Astrocyte (in vitro differentiated cells and primary cell): ENCODE data around the gene RGR. TPM values are rescaled to one million over a fixed set of nuclear protein-coding genes. Genes with fewer than 3 reads are reported as not detected.

Experiments
- DNase-seq: peaks from one replicate; pipeline ENCODE4 v3.0.0-alpha.2; 2010; ENCODE audit warnings: low read depth
- FAIRE-seq: peaks from 2 replicates; lab custom pipeline; 2011; peaks lifted over from hg19 to GRCh38; lab: Jason Lieb, UNC
- H2AFZ ChIP-seq: 2 replicates; pipeline ENCODE4 v1.6.0; 2012; ENCODE audit warnings: low read depth, low read length, inconsistent platforms
- H3K27ac ChIP-seq: 2 replicates; pipeline ENCODE4 v1.5.1; 2011; ENCODE audit warnings: low read depth, low read length, inconsistent platforms
- H3K27me3 ChIP-seq: 2 replicates; pipeline ENCODE4 v1.6.0; 2011; ENCODE audit warnings: low read length, inconsistent platforms; ENCODE audit not compliant: insufficient read depth
- H3K36me3 ChIP-seq: 2 replicates; pipeline ENCODE4 v1.5.1; 2011; ENCODE audit warnings: low read length, inconsistent platforms; ENCODE audit not compliant: insufficient read depth
- H3K4me1 ChIP-seq: 2 replicates; pipeline ENCODE4 v1.5.1; 2011; ENCODE audit warnings: low read length, inconsistent platforms; ENCODE audit not compliant: insufficient read depth
- H3K4me2 ChIP-seq: 2 replicates; pipeline ENCODE4 v1.6.0; 2012; ENCODE audit warnings: low read length, inconsistent platforms
- H3K4me3 ChIP-seq: 2 replicates; pipeline ENCODE4 v1.5.1; 2011; ENCODE audit warnings: low read depth, mild to moderate bottlenecking, low read length, inconsistent platforms; ENCODE audit not compliant: insufficient read depth
- H3K79me2 ChIP-seq: 2 replicates; pipeline ENCODE4 v1.6.0; 2012; ENCODE audit warnings: mild to moderate bottlenecking, low read length, inconsistent platforms; ENCODE audit not compliant: insufficient read depth
- H3K9ac ChIP-seq: 2 replicates; pipeline ENCODE4 v1.6.0; 2012; ENCODE audit warnings: mild to moderate bottlenecking, low read length, inconsistent platforms
- H3K9me3 ChIP-seq: 2 replicates; pipeline ENCODE4 v1.5.1; 2012; ENCODE audit warnings: low read depth, mild to moderate bottlenecking, low read length, inconsistent platforms; ENCODE audit not compliant: insufficient read depth
- H4K20me1 ChIP-seq: 2 replicates; pipeline ENCODE4 v1.6.0; 2012; ENCODE audit warnings: low read length, inconsistent platforms; ENCODE audit not compliant: insufficient read depth
- H3K27ac Mint-ChIP-seq: one replicate; pipeline ENCODE4 v1.8.0; 2021; ENCODE audit warnings: mild to moderate bottlenecking, mixed read lengths; ENCODE audit not compliant: unreplicated experiment
- H3K27me3 Mint-ChIP-seq: one replicate; pipeline ENCODE4 v1.8.0; 2021; ENCODE audit warnings: low read depth, mixed read lengths; ENCODE audit not compliant: unreplicated experiment
- H3K36me3 Mint-ChIP-seq: one replicate; pipeline ENCODE4 v1.8.0; 2021; ENCODE audit warnings: low read depth, mixed read lengths; ENCODE audit not compliant: unreplicated experiment
- H3K4me1 Mint-ChIP-seq: one replicate; pipeline ENCODE4 v1.8.0; 2021; ENCODE audit warnings: low read depth, mixed read lengths; ENCODE audit not compliant: unreplicated experiment
- H3K4me3 Mint-ChIP-seq: one replicate; pipeline ENCODE4 v1.8.0; 2021; ENCODE audit warnings: mild to moderate bottlenecking, moderate library complexity, mixed read lengths; ENCODE audit not compliant: unreplicated experiment
- H3K9me3 Mint-ChIP-seq: one replicate; pipeline ENCODE4 v1.8.0; 2021; ENCODE audit warnings: mild to moderate bottlenecking, mixed read lengths; ENCODE audit not compliant: unreplicated experiment
- EZH2 ChIP-seq: IDR thresholded peaks from 2 replicates; pipeline ENCODE4 v1.6.1; 2012; ENCODE audit warnings: mild to moderate bottlenecking, low read length, inconsistent platforms; ENCODE audit not compliant: insufficient read depth
- total RNA-seq: library from RNA; stranded (reverse); gene quantifications from 2 replicates; pipeline ENCODE4 v1.2.1, GENCODE V29; 2021
- TF ChIP-seq, protein P1 (sequence below): IDR thresholded peaks from 2 replicates; pipeline ENCODE4 v1.5.1; 2011; ENCODE audit warnings: low read depth, mild to moderate bottlenecking, inconsistent platforms, low read length, moderate library complexity; ENCODE audit not compliant: insufficient read depth

The RGR gene
- total RNA-seq, 1 donor from 2014 or later = not detected

DNA sequence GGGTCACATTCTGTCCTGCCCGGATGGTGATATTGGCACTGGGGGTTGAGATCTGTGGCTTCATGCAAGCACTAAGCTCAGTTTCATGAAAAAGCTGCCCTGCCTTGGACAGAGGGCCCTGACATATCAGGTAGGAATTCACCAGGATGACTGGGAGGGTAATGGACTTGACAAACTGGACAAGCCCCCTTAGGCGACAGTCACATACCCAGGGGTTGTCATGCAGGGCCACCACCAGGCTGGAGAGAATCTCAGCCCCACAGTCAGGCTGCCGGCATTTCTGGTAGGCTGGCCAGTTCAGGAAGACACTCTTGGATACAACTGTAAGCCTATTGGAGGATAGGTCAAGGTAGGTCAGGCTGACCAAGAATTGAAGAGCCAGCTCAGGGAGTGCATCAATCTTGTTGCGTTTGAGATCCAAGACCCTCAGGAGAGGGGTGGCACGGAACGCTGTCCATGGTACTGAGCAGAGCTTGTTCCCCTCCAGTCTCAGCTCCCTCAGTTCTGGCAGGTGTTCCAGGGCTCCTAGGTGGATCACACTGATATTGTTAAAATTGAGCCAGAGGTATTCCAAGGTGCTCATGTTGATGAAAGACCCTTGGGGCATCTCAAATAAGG is 20.3 kb upstream of the RGR start:
- FAIRE-seq = no peak

DNA sequence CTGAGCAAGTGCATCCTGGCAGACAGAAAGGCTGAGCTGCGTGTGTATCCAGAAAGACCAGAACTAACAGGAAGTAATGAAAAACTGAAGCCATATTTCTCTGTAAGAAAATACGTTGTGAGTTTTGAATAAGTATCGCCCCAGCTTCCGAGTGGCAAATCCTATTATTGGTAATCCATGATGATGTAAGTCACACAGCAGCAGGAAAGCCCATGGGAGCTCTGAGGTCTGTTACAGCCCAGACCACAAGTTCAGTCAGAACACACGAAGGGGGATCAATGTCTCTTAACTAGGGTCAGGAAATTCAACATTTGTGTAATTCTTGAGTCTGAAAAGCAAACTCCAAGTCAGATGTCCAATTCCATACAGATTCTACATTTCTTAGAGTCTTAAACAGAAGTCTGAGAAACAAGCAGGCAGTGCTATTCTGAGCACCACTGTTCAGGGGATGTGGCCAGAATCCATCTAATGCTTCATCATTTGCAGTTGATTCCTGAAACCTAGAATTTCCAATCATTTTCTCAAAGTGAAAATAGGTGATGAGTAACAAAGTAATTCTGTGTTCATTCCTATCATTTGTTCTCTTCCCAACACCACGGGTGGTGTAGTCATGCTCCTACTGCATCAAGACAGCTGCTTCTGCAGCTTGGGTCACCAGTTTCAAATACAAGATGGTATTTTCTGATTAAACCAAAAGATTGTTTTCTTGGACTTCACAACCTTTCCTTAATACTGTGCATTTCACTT is 19.3 kb upstream of the RGR start, which contains the start of gene LRIT2:
Gene LRIT2 (minus strand): TSS at position 118 of the 747 bp plus-strand sequence. CDS start 24 bp downstream, at position 94.
- Histone ChIP-seq H3K4me3 (no peak within 1 kb of the TSS), H3K27me3 (no peaks in the 10 kb centered on the region), H3K36me3 (no peaks in the 10 kb centered on the region), H3K9ac (no peak within 1 kb of the TSS), H3K9me3 (no peaks in the 10 kb centered on the region), H3K4me1 (no peaks in the 10 kb centered on the region), H3K4me2 (no peak within 1 kb of the TSS), H2AFZ (no peak within 1 kb of the TSS), H3K79me2 (no peaks in the 10 kb centered on the region), H3K27ac (no peak within 1 kb of the TSS), H4K20me1 (no peaks in the 10 kb centered on the region)
- Mint-ChIP-seq H3K27me3 (peaks cover 52% of the 10 kb centered on the region), H3K9me3 (no peaks in the 10 kb centered on the region), H3K4me3 (no peak within 1 kb of the TSS), H3K27ac (no peak within 1 kb of the TSS), H3K4me1 (no peaks in the 10 kb centered on the region), H3K36me3 (no peaks in the 10 kb centered on the region)
- FAIRE-seq (no peak), DNase-seq (no peak)
- no peak for TF ChIP-seq EZH2
- TF ChIP-seq, protein P1, sequence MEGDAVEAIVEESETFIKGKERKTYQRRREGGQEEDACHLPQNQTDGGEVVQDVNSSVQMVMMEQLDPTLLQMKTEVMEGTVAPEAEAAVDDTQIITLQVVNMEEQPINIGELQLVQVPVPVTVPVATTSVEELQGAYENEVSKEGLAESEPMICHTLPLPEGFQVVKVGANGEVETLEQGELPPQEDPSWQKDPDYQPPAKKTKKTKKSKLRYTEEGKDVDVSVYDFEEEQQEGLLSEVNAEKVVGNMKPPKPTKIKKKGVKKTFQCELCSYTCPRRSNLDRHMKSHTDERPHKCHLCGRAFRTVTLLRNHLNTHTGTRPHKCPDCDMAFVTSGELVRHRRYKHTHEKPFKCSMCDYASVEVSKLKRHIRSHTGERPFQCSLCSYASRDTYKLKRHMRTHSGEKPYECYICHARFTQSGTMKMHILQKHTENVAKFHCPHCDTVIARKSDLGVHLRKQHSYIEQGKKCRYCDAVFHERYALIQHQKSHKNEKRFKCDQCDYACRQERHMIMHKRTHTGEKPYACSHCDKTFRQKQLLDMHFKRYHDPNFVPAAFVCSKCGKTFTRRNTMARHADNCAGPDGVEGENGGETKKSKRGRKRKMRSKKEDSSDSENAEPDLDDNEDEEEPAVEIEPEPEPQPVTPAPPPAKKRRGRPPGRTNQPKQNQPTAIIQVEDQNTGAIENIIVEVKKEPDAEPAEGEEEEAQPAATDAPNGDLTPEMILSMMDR = no peak

More for the DNA sequence above, 20.3 kb upstream of the RGR start:
- Mint-ChIP-seq H3K27me3 (peaks cover 46% of the 10 kb centered on the region), H3K9me3 (no peaks in the 10 kb centered on the region), H3K4me1 (no peaks in the 10 kb centered on the region), H3K27ac (no peak overlapping the region), H3K36me3 (no peaks in the 10 kb centered on the region), H3K4me3 (no peak overlapping the region)
- no peak for DNase-seq
- no peaks in the 10 kb centered on the region for H3K9me3 ChIP-seq
- no peak overlapping the region for H3K4me2 ChIP-seq
- H2AFZ ChIP-seq = no peak overlapping the region
- H3K27ac ChIP-seq = no peak overlapping the region
- H4K20me1 ChIP-seq = no peaks in the 10 kb centered on the region
- no peaks in the 10 kb centered on the region for H3K79me2 ChIP-seq
- H3K9ac ChIP-seq = no peak overlapping the region
- H3K36me3 ChIP-seq = no peaks in the 10 kb centered on the region
- no peaks in the 10 kb centered on the region for H3K4me1 ChIP-seq
- H3K4me3 ChIP-seq = no peak overlapping the region
- H3K27me3 ChIP-seq = no peaks in the 10 kb centered on the region
- TF ChIP-seq, protein P1 = no peak
- no peak for TF ChIP-seq EZH2

DNA sequence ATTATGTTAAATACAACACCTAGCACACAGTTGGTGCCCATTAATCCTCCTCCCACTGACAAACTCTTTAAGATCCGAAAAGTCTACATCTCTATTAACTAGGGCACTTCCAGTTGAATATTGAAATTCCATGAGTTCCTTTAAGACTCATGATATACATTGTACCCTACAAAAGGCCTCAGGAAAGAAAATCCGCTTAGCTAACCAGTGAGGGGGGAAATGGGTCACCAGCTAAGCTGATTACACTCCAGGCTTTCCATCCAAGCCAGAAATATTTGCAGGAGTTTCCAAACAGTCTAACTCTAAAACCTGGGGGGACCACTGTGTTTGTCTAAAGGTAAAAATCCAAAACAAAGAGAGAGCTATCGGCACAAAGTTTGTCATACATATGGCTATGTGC is 18.2 kb upstream of the RGR start:
- Mint-ChIP-seq H3K27ac (no peak overlapping the region), H3K4me3 (no peak overlapping the region), H3K9me3 (no peaks in the 10 kb centered on the region), H3K4me1 (no peaks in the 10 kb centered on the region), H3K36me3 (no peaks in the 10 kb centered on the region), H3K27me3 (peaks cover 54% of the 10 kb centered on the region)
- Histone ChIP-seq H3K4me2 (no peak overlapping the region), H4K20me1 (no peaks in the 10 kb centered on the region), H2AFZ (no peak overlapping the region), H3K79me2 (no peaks in the 10 kb centered on the region), H3K9ac (no peak overlapping the region), H3K4me1 (no peaks in the 10 kb centered on the region), H3K27ac (no peak overlapping the region), H3K9me3 (no peaks in the 10 kb centered on the region), H3K4me3 (no peak overlapping the region), H3K36me3 (no peaks in the 10 kb centered on the region), H3K27me3 (no peaks in the 10 kb centered on the region)
- TF ChIP-seq EZH2 = no peak
- TF ChIP-seq, protein P1 = no peak
- DNase-seq (no peak), FAIRE-seq (no peak)
